Measurements from ENCODE around the gene SMURF2.

SMURF2 gene

GRCh38 chr17:64533784-64534183 lies 128.3 kb downstream of the SMURF2 start:
- DNase-seq: no peak

GRCh38 chr17:64532409-64532808 lies 129.7 kb downstream of the SMURF2 start:
- DNase-seq: no peak

GRCh38 chr17:64531955-64532371 lies 130.1 kb downstream of the SMURF2 start:
- no peak for DNase-seq

GRCh38 chr17:64529221-64529620 lies 132.9 kb downstream of the SMURF2 start:
- DNase-seq: no peak

GRCh38 chr17:64527914-64528313 lies 134.2 kb downstream of the SMURF2 start:
- DNase-seq: no peak

GRCh38 chr17:64520359-64520758 lies 141.7 kb downstream of the SMURF2 start:
- no peak for DNase-seq

GRCh38 chr17:64519601-64520000 lies 142.5 kb downstream of the SMURF2 start:
- DNase-seq: no peak

GRCh38 chr17:64515829-64516228 lies 146.3 kb downstream of the SMURF2 start:
- no peak for DNase-seq

- DNase-seq: no peak
These were observed 146.7 kb downstream of the SMURF2 start for GRCh38 chr17:64515419-64515818.

- no peak for DNase-seq
These were observed 152.9 kb downstream of the SMURF2 start for GRCh38 chr17:64509179-64509578.

GRCh38 chr17:64508683-64509082 lies 153.4 kb downstream of the SMURF2 start:
- DNase-seq: no peak

- DNase-seq: no peak
These were observed 154.7 kb downstream of the SMURF2 start for GRCh38 chr17:64507413-64507782.

GRCh38 chr17:64506576-64507412 lies 155.3 kb downstream of the SMURF2 start, which contains the start of gene CEP95:
CEP95 (plus strand) TSS chr17:64506977; CDS start chr17:64507098, 121 bp downstream.
- peak; percentile 100 for DNase-seq

GRCh38 chr17:64506201-64506575 lies 155.9 kb downstream of the SMURF2 start, which contains the start of gene DDX5:
DDX5 (minus strand) TSS chr17:64506289; CDS start chr17:64506119, 170 bp downstream.
- peak; percentile 100 for DNase-seq

- peak; percentile 81 for DNase-seq
These were observed 156.5 kb downstream of the SMURF2 start for GRCh38 chr17:64505340-64506200.

GRCh38 chr17:64504769-64505339 lies 157.3 kb downstream of the SMURF2 start:
- no peak for DNase-seq

- DNase-seq: no peak
These were observed 158.0 kb downstream of the SMURF2 start for GRCh38 chr17:64503821-64504768.

GRCh38 chr17:64503341-64503740 lies 158.8 kb downstream of the SMURF2 start:
- DNase-seq: no peak

GRCh38 chr17:64502809-64503208 lies 159.3 kb downstream of the SMURF2 start:
- DNase-seq: no peak

- DNase-seq: no peak
These were observed 160.1 kb downstream of the SMURF2 start for GRCh38 chr17:64502021-64502420.

- DNase-seq: no peak
These were observed 161.0 kb downstream of the SMURF2 start for GRCh38 chr17:64500862-64501765.
